ENCODE results near the gene HECTD4.
"Not testable (repeated sequence)": the region's sequence is repeated elsewhere in the genome, so short reads cannot be mapped to it uniquely, and the experiment has no call there.

GRCh38 chr12:112407683-112408082 is 25.5 kb upstream of the HECTD4 start:
- not testable (repeated sequence) for TF ChIP-seq CTCF, POLR2AphosphoS5 (IDR thresholded peaks at IDR 0.05)

Data from suprapubic skin (tissue), 3 donors.